Measurements from ENCODE around the gene DHRS1.
A peak's percentile ranks its signal among the peaks of the same experiment; 100 is the strongest.

The DHRS1 gene

DNA sequence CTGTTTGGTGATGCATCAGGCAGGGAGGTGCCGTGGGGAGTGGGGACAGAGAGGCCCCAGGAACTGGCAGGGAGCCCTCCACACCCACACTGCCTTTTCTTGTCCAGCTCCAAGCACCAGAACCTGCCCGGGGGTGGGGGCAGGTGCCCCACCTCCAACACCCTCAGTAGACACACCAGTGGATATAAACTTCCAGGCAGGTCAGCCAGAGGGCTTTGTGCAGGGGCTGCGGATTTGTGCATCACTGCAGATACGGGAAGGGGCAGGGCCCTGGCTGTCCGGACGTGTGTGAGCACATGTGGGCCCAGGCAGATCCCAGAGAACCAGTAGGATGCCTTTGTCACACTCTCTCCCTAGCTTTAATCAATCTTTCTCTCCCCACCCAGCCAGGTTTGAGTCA is 35.3 kb downstream of the DHRS1 start:
- TF ChIP-seq, protein P1, sequence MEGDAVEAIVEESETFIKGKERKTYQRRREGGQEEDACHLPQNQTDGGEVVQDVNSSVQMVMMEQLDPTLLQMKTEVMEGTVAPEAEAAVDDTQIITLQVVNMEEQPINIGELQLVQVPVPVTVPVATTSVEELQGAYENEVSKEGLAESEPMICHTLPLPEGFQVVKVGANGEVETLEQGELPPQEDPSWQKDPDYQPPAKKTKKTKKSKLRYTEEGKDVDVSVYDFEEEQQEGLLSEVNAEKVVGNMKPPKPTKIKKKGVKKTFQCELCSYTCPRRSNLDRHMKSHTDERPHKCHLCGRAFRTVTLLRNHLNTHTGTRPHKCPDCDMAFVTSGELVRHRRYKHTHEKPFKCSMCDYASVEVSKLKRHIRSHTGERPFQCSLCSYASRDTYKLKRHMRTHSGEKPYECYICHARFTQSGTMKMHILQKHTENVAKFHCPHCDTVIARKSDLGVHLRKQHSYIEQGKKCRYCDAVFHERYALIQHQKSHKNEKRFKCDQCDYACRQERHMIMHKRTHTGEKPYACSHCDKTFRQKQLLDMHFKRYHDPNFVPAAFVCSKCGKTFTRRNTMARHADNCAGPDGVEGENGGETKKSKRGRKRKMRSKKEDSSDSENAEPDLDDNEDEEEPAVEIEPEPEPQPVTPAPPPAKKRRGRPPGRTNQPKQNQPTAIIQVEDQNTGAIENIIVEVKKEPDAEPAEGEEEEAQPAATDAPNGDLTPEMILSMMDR (IDR thresholded peaks at IDR 0.05; ENCODE audit: insufficient read depth, low read depth, low read length, missing control alignments), result no peak
- H3K4me3 ChIP-seq (ENCODE audit: low read length), result peak overlapping the region; percentile 55
- peak; percentile 89 for DNase-seq (ENCODE audit: low read depth)

DNA sequence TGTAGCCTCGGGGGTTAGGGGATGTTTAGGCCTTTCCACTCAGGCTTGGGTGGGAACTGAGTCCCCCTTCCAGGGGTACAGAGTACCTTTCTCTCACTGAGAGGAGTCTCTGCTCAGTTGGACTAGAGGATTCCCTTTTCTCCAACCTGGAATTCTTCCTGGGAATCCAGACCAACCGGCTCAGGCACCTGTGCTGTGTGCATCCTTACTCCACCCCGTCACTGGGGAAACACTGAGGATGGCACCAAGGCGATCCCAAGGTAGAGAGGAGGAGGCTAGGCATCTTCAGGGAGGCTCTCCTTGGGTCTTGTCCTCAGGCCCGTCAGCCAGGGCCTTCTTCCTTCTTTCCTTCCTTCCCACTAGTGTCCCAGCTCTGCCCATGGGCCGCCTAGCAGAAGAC is 35.7 kb downstream of the DHRS1 start:
- DNase-seq (ENCODE audit: low read depth), result peak; percentile 70
- TF ChIP-seq, protein P1 (IDR thresholded peaks at IDR 0.05; ENCODE audit: insufficient read depth, low read depth, low read length, missing control alignments), result no peak
- H3K4me3 ChIP-seq (ENCODE audit: low read length), result peak overlapping the region; percentile 55

DNA sequence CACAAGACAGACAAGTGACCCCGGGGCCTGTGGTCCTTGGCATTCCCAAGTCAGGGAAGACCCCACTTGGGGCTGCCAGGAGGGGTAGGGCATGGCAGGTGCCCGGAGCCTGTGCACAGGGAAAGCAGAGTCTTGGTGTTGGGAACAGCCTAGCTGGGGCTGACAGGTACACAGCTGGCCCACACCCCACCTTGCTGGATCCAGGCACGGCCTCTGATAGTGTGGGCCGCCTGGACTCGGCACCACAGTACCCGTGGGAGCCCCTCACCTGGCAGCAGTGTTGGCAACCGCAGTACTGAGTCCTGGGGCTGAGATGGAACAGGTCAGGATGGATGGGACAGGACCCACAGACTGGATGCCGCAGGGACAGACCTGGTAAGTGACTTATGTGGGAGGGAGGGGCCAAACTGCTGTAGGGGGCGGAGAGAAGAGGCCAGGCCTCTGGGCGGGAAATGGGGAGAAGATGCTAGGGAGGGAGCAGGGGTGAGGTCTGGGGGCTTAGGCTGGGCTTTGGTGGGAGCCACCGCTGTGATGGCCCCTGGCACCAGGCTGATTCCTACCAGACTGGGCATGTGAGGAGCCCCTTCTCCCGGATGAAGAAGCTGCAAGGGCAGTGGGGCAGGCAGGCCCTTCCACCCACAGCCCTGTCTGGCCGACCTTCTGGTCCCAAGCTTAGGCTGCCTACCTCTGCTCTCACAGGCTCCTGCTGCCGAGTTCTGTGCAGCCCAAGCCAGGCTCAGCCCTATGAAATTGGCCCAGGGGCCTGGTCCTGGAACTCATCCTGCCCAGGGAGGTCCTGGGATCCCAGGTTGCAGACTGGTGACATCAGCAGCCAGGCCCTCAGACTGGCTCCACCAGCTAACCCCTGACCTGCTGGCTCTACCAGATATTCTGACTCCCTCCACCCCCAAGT is 36.5 kb downstream of the DHRS1 start, which contains the start of gene TGM1:
Gene TGM1, minus strand, starts transcription at position 357 of the 913 bp plus-strand sequence. CDS start 825 bp downstream, outside the sequence.
- TF ChIP-seq, protein P1 (IDR thresholded peaks at IDR 0.05; ENCODE audit: insufficient read depth, low read depth, low read length, missing control alignments), result no peak
- peak; percentile 41 for DNase-seq (ENCODE audit: low read depth)
- H3K4me3 ChIP-seq (ENCODE audit: low read length), result peak within 1 kb of the TSS; percentile 55

DNA sequence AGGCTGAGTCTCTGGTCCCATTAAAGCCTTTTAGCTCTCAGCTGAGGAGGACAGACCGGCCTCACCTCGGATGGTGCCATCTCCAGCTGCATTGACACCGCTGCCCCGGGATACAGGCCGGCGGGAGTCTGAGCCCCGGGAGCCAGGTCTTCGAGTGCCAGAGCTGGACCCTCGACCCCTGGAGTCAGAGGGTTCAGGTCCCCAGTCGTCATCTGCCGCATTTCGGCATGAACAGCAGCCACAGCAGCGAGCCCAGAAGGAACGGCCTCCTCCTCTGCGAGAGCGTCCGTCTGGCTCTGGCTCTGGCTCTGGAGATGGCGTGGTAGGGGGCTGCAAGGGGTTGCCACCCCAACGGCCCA is 37.6 kb downstream of the DHRS1 start:
- H3K4me3 ChIP-seq (ENCODE audit: low read length), result peak overlapping the region; percentile 55
- TF ChIP-seq, protein P1 (IDR thresholded peaks at IDR 0.05; ENCODE audit: insufficient read depth, low read depth, low read length, missing control alignments), result no peak
- no peak for DNase-seq (ENCODE audit: low read depth)

DNA sequence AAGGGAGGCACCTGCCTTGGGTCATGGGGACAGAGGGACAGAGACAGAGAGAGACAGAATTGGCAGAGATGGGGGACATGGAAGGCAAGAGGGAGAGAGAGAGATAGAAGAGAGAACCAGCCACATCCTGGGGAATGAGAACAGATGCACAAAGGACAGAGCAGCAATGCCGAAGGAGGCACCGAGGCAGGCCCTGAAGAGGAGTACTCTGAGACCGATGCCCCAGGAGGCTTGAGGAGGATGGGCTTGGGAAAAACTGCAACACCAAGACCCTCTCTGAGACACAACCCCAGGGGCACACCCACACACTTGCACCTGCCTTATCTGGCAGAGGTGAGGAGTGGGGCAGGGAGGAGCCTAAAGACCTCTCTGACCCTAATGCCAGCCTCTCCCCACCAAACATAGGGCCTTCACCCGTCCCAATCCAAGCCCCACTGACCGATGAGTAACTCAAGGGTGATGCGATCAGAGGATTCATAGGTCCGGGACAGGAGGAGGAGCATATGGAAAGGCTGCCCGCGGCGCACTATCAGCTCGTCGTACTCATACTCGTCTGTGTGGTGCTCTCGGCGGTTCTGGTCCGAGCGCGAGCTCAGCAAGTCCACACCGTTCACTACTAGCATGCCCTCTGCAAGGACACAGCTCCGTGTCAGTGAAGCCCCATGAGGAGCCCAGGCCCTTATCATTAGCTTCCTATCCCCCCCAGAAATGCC is 38.2 kb downstream of the DHRS1 start:
- no peak for DNase-seq (ENCODE audit: low read depth)
- peak overlapping the region; percentile 55 for H3K4me3 ChIP-seq (ENCODE audit: low read length)
- TF ChIP-seq, protein P1 (IDR thresholded peaks at IDR 0.05; ENCODE audit: insufficient read depth, low read depth, low read length, missing control alignments), result no peak

DNA sequence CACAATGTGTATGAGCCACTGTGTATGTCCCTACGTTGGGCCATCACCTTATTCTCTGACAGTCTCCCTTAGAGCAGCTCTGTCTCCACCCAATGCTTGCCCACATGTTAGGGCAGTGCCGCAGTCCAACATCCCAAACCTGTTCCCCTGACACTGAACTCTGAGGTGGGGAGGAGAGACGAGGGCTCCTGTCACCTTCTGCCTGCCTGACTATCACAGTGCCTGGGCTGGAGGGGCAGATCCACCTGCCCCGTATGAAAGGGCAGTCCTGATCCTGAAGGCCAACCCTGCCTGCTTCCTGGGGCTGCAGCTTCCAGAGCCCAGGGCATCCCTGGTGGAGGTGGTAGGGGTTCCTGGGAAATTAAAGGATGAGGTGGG is 38.8 kb downstream of the DHRS1 start:
- TF ChIP-seq, protein P1 (IDR thresholded peaks at IDR 0.05; ENCODE audit: insufficient read depth, low read depth, low read length, missing control alignments), result no peak
- no peak for DNase-seq (ENCODE audit: low read depth)
- H3K4me3 ChIP-seq (ENCODE audit: low read length), result peak overlapping the region; percentile 55
